DMS79 (cell line): ENCODE data around the gene ODAM.
"Not testable (repeated sequence)": the region's sequence is repeated elsewhere in the genome, so short reads cannot be mapped to it uniquely, and the experiment has no call there.

ENCODE experiments used
- DNase-seq: peaks from one replicate; lab custom pipeline; 2025; lab: John Stamatoyannopoulos, UW

ODAM gene, protein sequence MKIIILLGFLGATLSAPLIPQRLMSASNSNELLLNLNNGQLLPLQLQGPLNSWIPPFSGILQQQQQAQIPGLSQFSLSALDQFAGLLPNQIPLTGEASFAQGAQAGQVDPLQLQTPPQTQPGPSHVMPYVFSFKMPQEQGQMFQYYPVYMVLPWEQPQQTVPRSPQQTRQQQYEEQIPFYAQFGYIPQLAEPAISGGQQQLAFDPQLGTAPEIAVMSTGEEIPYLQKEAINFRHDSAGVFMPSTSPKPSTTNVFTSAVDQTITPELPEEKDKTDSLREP

DNA sequence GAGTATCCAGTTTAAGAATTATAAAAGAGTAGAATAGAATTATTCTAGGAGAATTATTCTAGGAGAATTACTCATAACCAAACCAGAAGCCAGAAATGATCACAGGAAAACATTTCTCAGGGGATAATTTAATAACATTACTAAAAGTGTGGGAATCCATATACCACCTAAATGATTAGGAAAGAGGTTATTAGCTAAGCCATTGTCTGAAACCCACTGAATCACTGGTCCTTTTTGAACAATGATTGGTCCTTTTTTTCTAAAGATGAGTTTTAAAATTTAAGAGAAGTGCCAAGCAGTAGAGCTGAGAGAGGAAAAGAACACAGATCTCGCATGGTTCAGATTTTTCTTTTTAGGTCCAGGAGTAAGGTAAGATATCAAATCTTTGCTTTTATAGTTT is at the start of gene ODAM:
Gene ODAM (plus strand): TSS at position 301 of the 400 bp plus-strand sequence. CDS start 819 bp downstream, outside the sequence.
- no peak for DNase-seq

DNA sequence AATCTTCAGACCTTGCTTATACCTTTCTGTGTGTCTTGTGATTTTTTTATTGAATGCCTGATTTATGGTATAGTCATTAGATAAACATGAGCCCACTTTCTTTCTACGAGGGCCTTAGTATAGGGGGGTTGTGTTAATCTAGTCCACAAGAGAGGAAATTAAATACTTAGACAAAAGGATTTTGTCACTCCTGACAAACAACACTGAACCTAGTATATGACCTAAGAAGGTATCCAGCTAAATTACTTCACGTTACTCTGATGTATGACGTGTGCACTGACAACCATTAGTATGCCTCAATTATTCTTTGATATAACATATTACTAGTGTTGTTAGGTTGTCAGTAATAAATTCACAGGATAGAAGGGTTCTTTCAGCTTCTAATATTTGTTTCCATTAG is 44.3 kb upstream of the ODAM start:
- no peak for DNase-seq

DNA sequence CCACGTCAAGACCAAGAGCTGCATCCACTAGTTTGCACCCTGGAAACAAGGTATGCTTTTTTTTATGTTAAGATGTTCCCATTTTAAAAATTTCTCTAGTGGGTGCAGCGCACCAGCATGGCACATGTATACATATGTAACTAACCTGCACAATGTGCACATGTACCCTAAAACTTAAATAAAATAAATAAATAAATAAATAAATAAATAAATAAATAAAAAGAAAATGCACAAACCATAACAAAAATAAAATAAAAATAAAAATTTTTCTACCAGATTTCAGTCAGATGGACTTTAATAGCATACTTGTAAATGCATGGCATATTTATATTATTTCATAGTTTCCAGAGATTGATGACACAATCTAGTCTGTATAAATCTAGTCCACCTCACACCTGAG is 43.4 kb upstream of the ODAM start:
- DNase-seq, result no peak

DNA sequence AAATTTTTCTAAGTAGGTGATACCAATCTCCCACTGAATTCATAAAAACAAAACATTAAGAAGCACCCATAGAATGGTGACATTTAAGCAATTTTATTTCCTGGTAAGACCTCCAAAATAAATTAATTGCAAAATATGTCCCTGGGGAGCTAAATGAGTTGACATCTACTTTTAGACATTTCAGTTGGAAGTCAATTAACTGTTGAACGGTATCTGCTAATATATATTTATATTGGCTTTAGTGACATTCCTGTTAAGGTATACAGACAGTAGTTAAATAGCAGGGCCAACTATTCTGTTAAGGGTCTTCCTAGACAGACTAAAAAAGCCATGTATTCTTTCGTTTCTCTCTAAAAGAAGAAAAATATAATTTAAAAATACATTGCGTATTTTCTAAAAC is 41.6 kb upstream of the ODAM start, which contains the start of gene PRR27:
Gene PRR27 (plus strand): TSS at position 301 of the 400 bp plus-strand sequence. CDS start 139 bp downstream, outside the sequence.
- no peak for DNase-seq

DNA sequence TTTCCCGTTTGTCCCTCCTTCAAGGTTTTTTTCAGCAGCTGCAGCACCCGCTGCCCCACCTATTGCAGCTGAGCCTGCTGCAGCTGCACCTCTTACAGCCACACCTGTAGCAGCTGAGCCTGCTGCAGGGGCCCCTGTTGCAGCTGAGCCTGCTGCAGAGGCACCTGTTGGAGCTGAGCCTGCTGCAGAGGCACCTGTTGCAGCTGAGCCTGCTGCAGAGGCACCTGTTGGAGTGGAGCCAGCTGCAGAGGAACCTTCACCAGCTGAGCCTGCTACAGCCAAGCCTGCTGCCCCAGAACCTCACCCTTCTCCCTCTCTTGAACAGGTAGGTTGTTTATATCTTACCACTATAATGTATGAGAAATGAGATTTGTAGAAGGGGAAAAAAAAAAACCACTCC is 36.9 kb upstream of the ODAM start:
- DNase-seq, result no peak

DNA sequence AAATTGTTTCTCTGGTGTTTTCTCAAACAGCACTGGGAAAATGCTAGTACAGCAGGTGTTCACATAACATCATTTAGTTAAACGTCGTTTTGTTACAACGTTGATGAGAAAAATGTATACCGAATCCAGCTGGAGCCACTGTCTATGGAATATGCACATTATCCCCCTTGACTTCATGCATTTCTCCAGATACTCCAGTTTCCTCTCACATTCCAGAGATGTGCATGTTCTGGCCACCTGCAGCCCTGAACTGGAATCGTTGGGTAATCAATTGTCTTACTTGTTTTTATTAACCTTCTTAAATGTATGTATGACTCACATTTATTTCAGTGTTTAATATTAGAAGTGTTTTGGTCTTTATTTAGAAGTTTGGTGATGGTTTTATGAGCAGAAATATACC is 18.4 kb upstream of the ODAM start:
- no peak for DNase-seq

DNA sequence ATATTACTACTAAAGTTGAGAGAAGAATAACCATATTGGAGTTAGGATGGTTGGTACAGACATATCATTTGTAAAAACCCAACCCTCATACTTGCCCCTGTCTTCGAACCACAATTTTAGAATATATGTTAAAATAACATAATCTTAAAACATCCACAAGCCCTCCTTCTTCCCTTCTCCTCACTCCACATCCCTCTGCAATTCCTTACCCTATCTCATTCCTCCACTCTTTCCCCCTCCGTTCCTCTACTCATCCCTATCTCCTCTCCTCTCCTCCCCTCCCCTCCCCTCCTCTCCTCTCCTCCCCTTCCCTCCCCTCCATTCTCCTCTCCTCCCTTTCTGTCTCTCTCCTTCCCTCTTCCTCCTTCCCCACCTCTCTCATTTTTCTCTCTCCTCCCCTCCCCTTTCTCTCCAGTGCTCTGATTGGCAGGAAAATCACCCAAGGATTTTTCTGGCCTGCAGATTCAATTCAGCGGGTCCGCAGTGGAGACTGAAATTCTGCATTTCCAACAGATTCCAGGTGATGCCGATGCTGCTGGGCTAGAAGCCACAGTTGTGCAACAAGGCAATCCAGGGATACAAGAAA is 17.4 kb upstream of the ODAM start:
- no peak for DNase-seq

DNA sequence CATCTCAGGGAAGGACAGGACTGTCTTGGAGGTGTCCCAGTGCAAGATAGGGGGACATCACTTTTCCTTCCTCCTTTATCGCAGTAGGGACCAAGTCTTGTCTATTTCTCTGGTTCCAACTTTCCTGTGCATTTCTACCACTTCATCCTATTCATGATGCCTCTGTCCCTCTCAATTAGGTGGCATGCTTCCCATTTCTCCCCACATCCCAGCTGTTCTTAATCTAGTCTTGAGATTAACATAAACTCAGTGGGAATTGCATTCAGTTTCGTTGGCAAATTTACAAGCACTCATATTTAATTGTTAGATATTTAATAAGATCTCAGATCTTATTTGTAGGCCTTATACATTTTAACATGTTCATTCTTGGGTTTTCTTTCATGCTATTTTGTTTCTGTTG is 15.7 kb upstream of the ODAM start:
- DNase-seq, result no peak

DNA sequence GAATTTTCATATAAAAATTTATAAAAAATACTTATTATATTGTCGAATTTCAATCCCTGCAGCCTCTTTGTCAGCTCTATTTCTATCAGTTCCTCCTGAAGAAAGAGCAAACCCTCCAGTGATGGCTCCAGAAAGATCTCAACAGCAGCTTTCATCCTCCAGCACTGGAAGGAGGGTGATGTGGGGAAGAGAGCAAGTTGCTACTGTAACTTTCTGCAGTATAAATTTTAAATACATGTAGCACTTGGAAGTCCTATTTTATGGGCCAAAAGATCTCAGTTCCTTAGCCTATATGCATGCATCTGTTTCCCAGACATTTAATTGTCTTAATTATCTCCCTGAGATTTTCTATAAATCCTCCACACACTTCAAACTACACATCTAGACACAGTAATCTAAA is 13.7 kb upstream of the ODAM start:
- DNase-seq, result no peak

DNA sequence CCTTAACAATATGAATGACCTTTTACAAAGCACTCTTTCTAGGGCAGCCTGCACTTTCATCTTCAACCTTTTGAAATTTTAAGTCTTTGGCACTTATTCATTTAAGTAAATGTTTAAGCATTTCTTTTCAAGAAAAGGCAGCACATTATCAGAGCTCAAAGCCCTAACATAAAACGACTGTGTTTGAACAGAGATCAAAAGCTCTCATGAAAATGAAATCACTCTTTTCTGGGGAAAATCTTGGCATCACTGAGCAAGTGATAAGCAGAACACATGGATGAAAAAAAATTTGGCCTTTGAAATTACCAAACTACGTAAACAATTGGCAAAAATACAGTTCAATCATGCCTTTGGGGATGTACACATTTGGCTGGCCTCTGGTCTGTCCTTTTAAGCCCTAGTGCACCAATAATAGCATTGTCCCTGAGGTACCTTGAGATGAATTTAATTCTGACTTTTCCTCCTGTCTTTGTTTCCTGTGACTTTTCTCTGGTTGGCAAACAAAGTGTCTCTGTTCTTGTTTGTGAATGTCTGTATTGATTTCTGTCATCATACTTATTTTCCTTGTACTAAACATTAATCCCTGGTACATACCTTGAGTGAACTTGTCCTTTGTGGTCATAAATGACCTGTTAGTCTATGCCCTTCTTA is 12.9 kb upstream of the ODAM start:
- no peak for DNase-seq

DNA sequence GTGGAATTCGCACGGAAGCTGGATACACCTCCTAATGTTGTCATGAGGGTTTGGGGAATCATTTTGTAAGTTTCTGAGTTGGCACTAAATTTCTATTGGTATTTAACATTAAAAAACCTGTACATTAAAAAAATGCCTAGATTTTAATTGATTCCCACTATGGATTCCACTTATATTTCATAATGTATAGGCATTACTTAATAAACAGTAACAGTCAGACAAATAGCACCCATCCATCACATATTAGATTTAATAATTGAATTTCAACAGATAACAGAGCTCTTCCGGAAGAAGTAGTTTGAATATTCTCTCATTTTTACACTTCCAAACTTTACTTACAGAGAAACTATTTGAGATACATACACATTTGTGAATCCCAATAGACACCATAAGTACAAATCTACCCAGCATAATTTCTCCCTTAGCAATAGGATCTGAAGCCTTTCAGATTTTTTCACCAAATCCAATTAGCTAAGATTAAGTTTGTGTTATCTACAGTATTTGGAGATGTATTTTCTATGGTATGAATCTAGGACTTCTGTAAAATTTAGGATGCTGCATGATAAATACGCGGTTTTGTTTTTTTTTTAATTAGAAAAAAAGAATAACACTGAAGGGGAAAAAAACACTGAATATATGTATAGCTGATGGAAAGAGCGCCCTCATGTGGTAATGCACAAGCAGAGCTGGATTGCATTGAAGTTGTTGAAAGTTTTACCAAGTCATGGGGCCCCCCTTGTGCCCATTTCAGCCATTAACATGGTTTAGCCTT is 12.2 kb upstream of the ODAM start:
- DNase-seq, result no peak

DNA sequence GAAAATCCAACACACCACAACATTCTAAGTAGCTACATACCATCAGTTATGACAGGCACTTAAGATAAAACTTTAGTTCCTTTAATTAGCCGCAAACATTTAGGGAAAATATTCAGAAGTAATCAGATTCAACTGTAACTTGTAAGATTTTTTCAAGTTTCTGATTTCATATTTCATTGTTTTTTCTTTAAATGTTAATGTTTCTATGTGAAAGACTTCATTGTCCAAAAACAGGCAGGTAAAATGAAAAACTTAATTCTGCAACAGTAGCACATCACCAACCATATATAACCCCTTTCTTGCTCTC is 11.6 kb upstream of the ODAM start:
- no peak for DNase-seq

DNA sequence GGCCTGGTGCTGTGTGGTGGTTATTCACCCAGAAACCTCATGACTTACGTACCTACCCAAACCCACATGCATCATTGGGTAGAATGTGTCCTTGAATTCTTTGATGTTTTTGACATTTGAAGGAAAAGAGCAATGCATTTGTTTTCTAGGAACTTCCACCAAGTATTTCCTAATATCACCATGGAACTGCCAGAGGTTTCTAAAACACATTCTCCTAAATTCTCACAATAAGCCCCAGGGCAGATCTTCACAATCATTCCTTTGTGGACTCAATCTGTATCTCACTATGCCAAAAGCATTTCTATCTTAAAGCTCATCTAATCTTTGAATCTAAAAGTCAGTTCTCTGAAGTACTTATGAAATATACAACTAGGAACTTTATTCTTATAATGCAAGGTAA is 8.3 kb upstream of the ODAM start:
- no peak for DNase-seq

DNA sequence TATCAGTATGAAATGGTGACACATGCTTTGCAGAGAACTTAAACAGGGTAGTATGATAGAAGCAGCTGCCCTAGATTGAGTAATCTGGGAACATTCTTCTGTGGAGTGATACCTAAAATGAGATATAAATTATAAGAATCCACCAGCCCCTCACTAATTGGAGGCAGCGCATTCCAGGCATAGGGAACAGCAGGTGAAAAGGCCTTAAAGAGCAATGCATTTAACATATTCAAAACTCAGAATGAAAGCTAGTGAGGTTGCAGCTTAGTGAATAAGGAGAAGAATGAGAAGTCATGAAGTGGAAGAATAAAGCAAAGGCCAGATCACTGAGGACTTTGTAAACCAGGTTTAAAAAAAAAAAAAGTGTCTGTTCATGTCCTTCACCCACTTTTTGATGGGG is 4.9 kb upstream of the ODAM start:
- DNase-seq, result no peak

DNA sequence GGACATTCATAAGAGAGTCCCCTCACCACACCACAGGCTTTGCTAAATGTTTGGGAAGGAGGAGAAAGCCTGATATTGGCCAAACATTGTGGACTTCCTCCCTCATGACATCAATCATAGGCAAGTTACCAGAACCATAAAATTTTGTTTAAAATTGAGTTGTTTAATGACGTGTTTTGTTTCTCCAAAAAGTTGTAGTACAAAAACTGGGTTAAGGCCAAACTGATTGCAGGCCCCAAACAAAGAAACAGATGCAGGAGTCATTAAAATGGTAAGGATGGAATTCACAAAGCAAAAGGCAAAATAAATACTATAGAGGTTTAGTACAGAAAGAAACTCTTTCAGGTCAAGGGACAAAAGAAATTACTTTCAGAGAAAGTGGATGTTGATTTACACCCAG is 3.9 kb upstream of the ODAM start:
- no peak for DNase-seq

DNA sequence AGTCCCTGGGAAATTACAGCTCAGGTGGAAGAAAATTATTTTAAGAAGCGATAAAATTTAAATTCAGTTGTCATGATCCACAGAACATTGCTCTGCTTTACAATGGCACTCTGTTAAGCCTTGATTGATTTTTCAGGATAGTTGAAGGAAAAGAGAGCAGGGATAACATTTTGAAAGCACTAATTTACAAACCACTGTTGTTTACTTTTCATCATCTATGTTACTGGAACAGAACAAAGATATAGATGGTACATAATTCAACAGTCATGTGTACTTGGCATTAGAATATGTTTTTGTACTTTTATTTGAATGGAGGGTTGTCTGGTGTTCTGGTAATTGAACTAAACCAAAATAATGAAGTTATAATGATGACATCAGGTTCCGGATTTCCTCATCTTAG is 2.6 kb upstream of the ODAM start:
- DNase-seq, result no peak

DNA sequence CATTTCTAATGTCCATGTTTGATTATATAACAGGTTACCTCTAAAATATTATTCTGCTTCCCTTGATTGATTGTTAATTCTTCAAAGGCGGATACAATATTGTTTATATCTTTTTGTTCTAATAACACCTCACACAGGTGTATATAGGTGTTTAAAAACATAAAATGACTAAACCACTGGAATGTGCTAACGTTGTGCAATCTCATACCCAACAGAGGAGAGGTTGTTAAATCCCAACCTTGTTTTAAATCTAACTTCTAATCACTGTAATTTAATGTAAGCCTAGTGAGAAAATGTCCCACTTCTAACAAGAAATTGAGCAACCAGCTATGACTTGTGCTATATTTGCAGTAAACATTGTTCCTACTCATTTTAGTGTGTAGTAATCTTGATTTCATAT is 1.3 kb downstream of the ODAM start:
- no peak for DNase-seq

DNA sequence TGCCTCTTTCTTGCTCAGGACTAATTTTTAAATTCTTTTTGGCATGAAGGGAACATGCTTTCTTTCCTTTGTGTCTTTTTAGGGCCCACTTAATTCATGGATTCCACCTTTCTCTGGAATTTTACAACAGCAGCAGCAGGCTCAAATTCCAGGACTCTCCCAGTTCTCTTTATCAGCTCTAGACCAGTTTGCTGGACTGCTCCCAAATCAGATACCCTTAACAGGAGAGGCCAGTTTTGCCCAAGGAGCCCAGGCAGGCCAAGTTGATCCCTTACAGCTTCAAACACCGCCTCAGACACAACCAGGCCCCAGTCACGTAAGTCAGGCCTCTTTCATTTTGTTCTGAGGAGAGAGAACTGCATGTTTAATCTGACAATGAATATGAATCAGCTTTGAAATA is 2.3 kb downstream of the ODAM start:
- no peak for DNase-seq

DNA sequence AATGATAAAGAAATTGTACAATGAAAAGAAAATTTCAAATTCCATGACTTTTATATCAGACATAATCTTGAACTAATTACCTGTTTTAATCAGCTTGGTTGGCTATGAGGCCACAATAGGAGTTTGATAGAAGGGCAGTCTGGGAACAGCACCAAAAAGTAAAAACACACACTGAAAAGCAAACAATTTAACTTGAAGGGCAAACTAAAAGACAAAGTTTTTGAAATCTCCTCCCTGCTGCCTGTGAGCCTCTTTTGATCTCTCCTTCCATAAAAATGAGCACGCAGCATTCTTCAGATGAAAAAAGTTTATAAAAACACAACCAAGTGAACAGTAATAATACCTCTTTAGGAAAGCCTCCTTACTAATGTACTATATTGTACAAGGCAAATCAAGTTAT is 8.1 kb downstream of the ODAM start:
- no peak for DNase-seq

DNA sequence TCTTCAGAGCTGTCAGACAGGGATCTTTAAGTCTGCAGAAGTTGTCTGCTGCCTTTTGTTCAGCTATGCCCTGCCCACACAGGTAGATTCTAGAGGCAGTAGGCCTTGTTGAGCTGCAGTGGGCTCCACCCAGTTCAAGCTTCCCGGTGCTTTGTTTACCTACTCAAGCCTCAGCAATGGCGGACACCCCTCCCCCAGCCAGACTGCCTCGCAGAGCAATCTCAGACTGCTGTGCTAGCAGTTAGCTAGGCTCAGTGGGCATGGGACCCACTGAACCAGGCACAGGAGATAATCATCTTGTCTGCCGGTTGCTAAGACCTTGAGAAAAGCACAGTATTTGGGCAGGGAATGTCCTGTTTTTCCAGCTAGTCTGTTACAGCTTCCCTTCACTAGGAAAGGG is 17.2 kb downstream of the ODAM start:
- not testable (repeated sequence) for DNase-seq

DNA sequence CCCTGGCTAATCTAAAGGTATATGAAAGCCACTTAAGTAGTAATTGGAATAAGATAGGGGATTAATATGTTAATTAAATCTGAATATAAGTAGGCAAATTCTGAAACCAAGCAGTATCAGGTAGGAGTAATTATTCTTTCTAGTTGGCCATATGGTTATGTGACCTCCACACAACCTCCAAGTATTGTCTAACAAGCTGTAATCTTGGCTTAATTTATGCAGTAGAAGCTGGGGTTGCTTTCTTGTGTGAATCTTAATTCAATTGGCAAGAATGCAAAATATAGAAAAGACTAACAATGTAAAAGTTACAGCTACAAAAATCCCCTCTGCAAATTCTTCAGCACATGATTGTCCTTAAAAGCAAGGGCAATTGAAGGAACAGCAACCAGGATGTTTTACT is 20.6 kb downstream of the ODAM start:
- not testable (repeated sequence) for DNase-seq

DNA sequence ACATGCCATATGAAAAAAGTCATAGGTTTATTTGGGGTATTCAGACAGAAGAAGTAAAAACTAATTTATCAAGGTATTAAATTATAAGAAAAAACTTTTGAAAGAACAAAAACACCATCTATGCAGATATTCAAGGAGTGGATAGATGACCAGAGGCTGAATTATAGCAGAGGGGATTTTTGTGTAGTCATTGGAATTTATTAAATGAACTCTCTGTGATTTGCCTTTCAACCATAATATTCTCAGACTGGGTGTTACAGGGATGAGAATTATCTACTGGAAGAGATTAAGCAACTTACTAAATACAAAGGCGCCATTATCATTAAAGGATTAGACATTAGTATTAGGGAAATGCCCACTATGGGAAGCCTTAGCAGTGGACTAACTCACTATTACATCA is 21.0 kb downstream of the ODAM start:
- DNase-seq, result not testable (repeated sequence)

DNA sequence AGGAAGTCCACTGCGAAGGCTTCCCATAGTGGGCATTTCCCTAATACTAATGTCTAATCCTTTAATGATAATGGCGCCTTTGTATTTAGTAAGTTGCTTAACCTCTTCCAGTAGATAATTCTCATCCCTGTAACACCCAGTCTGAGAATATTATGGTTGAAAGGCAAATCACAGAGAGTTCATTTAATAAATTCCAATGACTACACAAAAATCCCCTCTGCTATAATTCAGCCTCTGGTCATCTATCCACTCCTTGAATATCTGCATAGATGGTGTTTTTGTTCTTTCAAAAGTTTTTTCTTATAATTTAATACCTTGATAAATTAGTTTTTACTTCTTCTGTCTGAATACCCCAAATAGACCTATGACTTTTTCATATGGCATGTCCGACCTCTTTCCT is 25.9 kb downstream of the ODAM start:
- not testable (repeated sequence) for DNase-seq
